H1 (cell line): ENCODE data around the gene FLNC. TPM values are rescaled to one million over a fixed set of nuclear protein-coding genes. Genes with fewer than 3 reads are reported as not detected.

Experiments
- CTCF ChIA-PET: fragments of 300-600 bp; sonication (Branson Sonifier 250); formaldehyde crosslinking; loops from one replicate; lab custom pipeline; 2021; ENCODE audit not compliant: partially characterized antibody; lab: Charles Lee
- POLR2A ChIA-PET: fragments of 300-600 bp; sonication (Branson Sonifier 250); formaldehyde crosslinking; loops from one replicate; lab custom pipeline; 2021; ENCODE audit warnings: inconsistent platforms; ENCODE audit not compliant: partially characterized antibody; lab: Charles Lee
- DNase-seq, 2 experiments: peaks; one replicate each; pipeline versions ENCODE4 v3.0.0 to v3.0.0-alpha.2; 2010 to 2022; ENCODE audit warnings: low spot score in 2 of 2, low read depth in 1 of 2, mixed read lengths in 1 of 2
- FAIRE-seq: peaks from 2 replicates; lab custom pipeline; 2011; peaks lifted over from hg19 to GRCh38; lab: Jason Lieb, UNC
- H2AFZ ChIP-seq: 2 replicates; pipeline ENCODE4 v1.8.1; 2012; ENCODE audit warnings: low read length, inconsistent platforms
- H2AK5ac ChIP-seq: 2 replicates; pipeline ENCODE4 v1.6.1; 2013; ENCODE audit warnings: low read depth, low read length
- H2BK120ac ChIP-seq: replicated peaks from 2 replicates; pipeline ENCODE3; 2013; ENCODE audit warnings: low read depth, low read length, inconsistent platforms
- H2BK12ac ChIP-seq: 2 replicates; pipeline ENCODE4 v1.6.1; 2013; ENCODE audit warnings: low read depth, low read length
- H2BK15ac ChIP-seq: 2 replicates; pipeline ENCODE4 v1.6.1; 2013; ENCODE audit warnings: low read length
- H2BK20ac ChIP-seq: 2 replicates; pipeline ENCODE4 v1.6.1; 2013; ENCODE audit warnings: low read length
- H2BK5ac ChIP-seq: 2 replicates; pipeline ENCODE4 v1.6.1; 2013; ENCODE audit warnings: low read depth, low read length
- H3K14ac ChIP-seq: 2 replicates; pipeline ENCODE4 v1.6.1; 2013; ENCODE audit warnings: inconsistent platforms; ENCODE audit not compliant: insufficient read length
- H3K18ac ChIP-seq: 2 replicates; pipeline ENCODE4 v1.6.1; 2013; ENCODE audit warnings: low read length; ENCODE audit errors: extremely low read depth
- H3K23ac ChIP-seq: 2 replicates; pipeline ENCODE4 v1.6.1; 2013; ENCODE audit warnings: inconsistent platforms; ENCODE audit not compliant: insufficient read length
- H3K23me2 ChIP-seq: 2 replicates; pipeline ENCODE4 v1.6.1; 2013; ENCODE audit warnings: low read depth, low read length
- H3K27ac ChIP-seq: 2 replicates; pipeline ENCODE4 v1.6.1; 2011; ENCODE audit warnings: low read depth, low read length, inconsistent platforms
- H3K27me3 ChIP-seq, 4 experiments: replicated peaks in 1 of 4; 1 replicate in 1 of 4; 2 replicates in 3 of 4; pipeline versions ENCODE4 v1.6.1 to v1.8.1; 2011 to 2013; ENCODE audit warnings: low read length in 3 of 4, mild to moderate bottlenecking in 3 of 4, inconsistent platforms in 2 of 4, mixed read lengths in 2 of 4, moderate library complexity in 1 of 4; ENCODE audit not compliant: control insufficient read depth in 3 of 4, insufficient read depth in 3 of 4; ENCODE audit errors: extremely low read depth in 1 of 4
- H3K36me3 ChIP-seq, 4 experiments: 2 replicates each; pipeline versions ENCODE4 v1.6.1 to v1.8.1; 2011 to 2013; ENCODE audit warnings: mild to moderate bottlenecking in 4 of 4, low read length in 3 of 4, moderate library complexity in 2 of 4, control low read depth in 1 of 4, inconsistent platforms in 1 of 4; ENCODE audit not compliant: insufficient read depth in 4 of 4, control insufficient read depth in 2 of 4
- H3K4ac ChIP-seq: replicated peaks from 2 replicates; pipeline ENCODE3; 2013; ENCODE audit warnings: low read length, low read depth, mixed read lengths, inconsistent platforms; ENCODE audit not compliant: insufficient read length
- H3K4me1 ChIP-seq, 4 experiments: replicated peaks in 1 of 4; 1 replicate in 1 of 4; 2 replicates in 3 of 4; pipeline versions ENCODE4 v1.6.1 to v1.8.1; 2011 to 2013; ENCODE audit warnings: low read length in 3 of 4, inconsistent platforms in 2 of 4, mixed read lengths in 1 of 4; ENCODE audit not compliant: insufficient read depth in 4 of 4, control insufficient read depth in 3 of 4
- H3K4me2 ChIP-seq, 2 experiments: 2 replicates each; pipeline versions ENCODE4 v1.6.1 to v1.8.1; 2011 to 2013; ENCODE audit warnings: low read depth in 2 of 2, low read length in 2 of 2, control low read depth in 1 of 2, inconsistent platforms in 1 of 2, mild to moderate bottlenecking in 1 of 2; ENCODE audit not compliant: insufficient read depth in 1 of 2
- H3K4me3 ChIP-seq, 4 experiments: fragments of 200-600, 300-600 bp in 1 of 4; sonication (generic), shearing (Covaris generic), sonication (Bioruptor Twin) in 1 of 4; 2 replicates each; pipeline versions ENCODE4 v1.5.1 to v1.8.1; 2011 to 2016; ENCODE audit warnings: low read length in 4 of 4, low read depth in 3 of 4, control low read depth in 2 of 4, inconsistent platforms in 2 of 4, mild to moderate bottlenecking in 2 of 4, mixed read lengths in 1 of 4, moderate library complexity in 1 of 4; ENCODE audit not compliant: insufficient read depth in 2 of 4; ENCODE audit errors: extremely low read depth in 1 of 4
- H3K56ac ChIP-seq: replicated peaks from 2 replicates; pipeline ENCODE3; 2013; ENCODE audit warnings: low read depth, mild to moderate bottlenecking, mixed read lengths, low read length, inconsistent platforms; ENCODE audit not compliant: insufficient read length
- H3K79me1 ChIP-seq: 2 replicates; pipeline ENCODE4 v1.6.1; 2013; ENCODE audit warnings: low read depth, low read length, control low read depth
- H3K79me2 ChIP-seq, 2 experiments: 2 replicates each; pipeline versions ENCODE4 v1.6.1 to v1.8.1; 2012 to 2013; ENCODE audit warnings: low read length in 2 of 2, mild to moderate bottlenecking in 2 of 2, inconsistent platforms in 1 of 2; ENCODE audit not compliant: insufficient read depth in 2 of 2, control insufficient read depth in 1 of 2
- H3K9ac ChIP-seq, 4 experiments: replicated peaks in 1 of 4; 1 replicate in 1 of 4; 2 replicates in 3 of 4; pipeline versions ENCODE4 v1.6.1 to v1.8.1; 2011 to 2013; ENCODE audit warnings: low read depth in 3 of 4, low read length in 3 of 4, control low read depth in 2 of 4, mild to moderate bottlenecking in 2 of 4, moderate library complexity in 2 of 4, inconsistent platforms in 1 of 4; ENCODE audit errors: extremely low read depth in 1 of 4
- H3K9me3 ChIP-seq, 2 experiments: 2 replicates each; pipeline versions ENCODE4 v1.6.1 to v1.8.1; 2012 to 2013; ENCODE audit warnings: mild to moderate bottlenecking in 2 of 2, moderate library complexity in 2 of 2, control low read depth in 1 of 2, inconsistent platforms in 1 of 2, low read depth in 1 of 2, low read length in 1 of 2, mixed read lengths in 1 of 2; ENCODE audit not compliant: insufficient read depth in 2 of 2
- H4K20me1 ChIP-seq, 2 experiments: replicated peaks in 1 of 2; 2 replicates each; pipeline versions ENCODE3 to v1.8.1; 2011 to 2013; ENCODE audit warnings: inconsistent platforms in 2 of 2, low read length in 2 of 2, mild to moderate bottlenecking in 1 of 2; ENCODE audit not compliant: insufficient read depth in 2 of 2, control insufficient read depth in 1 of 2
- H4K5ac ChIP-seq: 2 replicates; pipeline ENCODE4 v1.6.1; 2013; ENCODE audit warnings: low read length, low read depth, mixed read lengths, inconsistent platforms; ENCODE audit not compliant: insufficient read length
- H4K8ac ChIP-seq: 2 replicates; pipeline ENCODE4 v1.8.0; 2013; ENCODE audit warnings: mild to moderate bottlenecking, moderate library complexity, low read length, inconsistent platforms; ENCODE audit not compliant: insufficient read depth; ENCODE audit errors: extremely low read depth
- H4K91ac ChIP-seq: replicated peaks from 2 replicates; pipeline ENCODE3; 2013; ENCODE audit warnings: low read length, mixed read lengths, inconsistent platforms; ENCODE audit not compliant: insufficient read length
- CREB1 ChIP-seq: IDR thresholded peaks from 2 replicates; pipeline ENCODE4 v1.6.1; 2012; ENCODE audit warnings: inconsistent platforms
- CTCF ChIP-seq, 3 experiments: IDR thresholded peaks; 1 replicate in 2 of 3; 2 replicates in 1 of 3; pipeline versions ENCODE4 v1.5.1 to v1.6.1; 2011; ENCODE audit warnings: low read length in 3 of 3, mild to moderate bottlenecking in 3 of 3, inconsistent platforms in 2 of 3, low read depth in 1 of 3, moderate library complexity in 1 of 3; ENCODE audit not compliant: insufficient read depth in 1 of 3; ENCODE audit errors: control extremely low read depth in 1 of 3
- E2F6 ChIP-seq: IDR thresholded peaks from 2 replicates; pipeline ENCODE4 v1.6.1; 2012; ENCODE audit warnings: inconsistent platforms
- KDM4A ChIP-seq: IDR thresholded peaks from one replicate; pipeline ENCODE4 v1.7.1; 2012; ENCODE audit warnings: low read depth, mild to moderate bottlenecking, moderate library complexity, low read length, inconsistent platforms; ENCODE audit not compliant: severe bottlenecking
- MAX ChIP-seq: IDR thresholded peaks from 2 replicates; pipeline ENCODE4 v1.6.1; 2012; ENCODE audit warnings: inconsistent platforms
- RBBP5 ChIP-seq: IDR thresholded peaks from 2 replicates; pipeline ENCODE4 v1.7.1; 2012; ENCODE audit warnings: low read depth, mild to moderate bottlenecking, inconsistent platforms, low read length, moderate library complexity, borderline replicate concordance
- SRF ChIP-seq: IDR thresholded peaks from 2 replicates; pipeline ENCODE4 v1.6.1; 2011; ENCODE audit warnings: mild to moderate bottlenecking, low read depth, low read length, moderate library complexity
- WGBS, 2 experiments: shearing (Covaris generic) in 1 of 2; methylation state at CpG; one replicate each; pipeline versions ENCODE4 v1.1.6 to v1.1.7; 2013 to 2015; ENCODE audit warnings: low lambda C conversion rate in 2 of 2, mixed read lengths in 2 of 2, inconsistent platforms in 1 of 2, low coverage in 1 of 2, missing lambda C conversion rate in 1 of 2; ENCODE audit not compliant: insufficient replicate concordance in 2 of 2, insufficient coverage in 1 of 2, insufficient read length in 1 of 2; ENCODE audit errors: extremely low coverage in 1 of 2, missing lambda C conversion rate in 1 of 2; 5-methylcytosine and 5-hydroxymethylcytosine counted together
- polyA plus RNA-seq, 7 experiments: library from polyadenylated mRNA; depleted of rRNA in 3 of 7; stranded (reverse) in 5 of 7; unstranded in 2 of 7; fragments of >200 nt in 5 of 7; fragments of 200-250 nt in 2 of 7; gene quantifications; 1 replicate in 5 of 7; 2 replicates in 1 of 7; 4 replicates in 1 of 7; pipeline versions ENCODE4 v1.2.1 to v1.2.3, GENCODE V29; 2011 to 2013; ENCODE audit warnings: missing spikeins in 2 of 7, mixed read lengths in 2 of 7
- total RNA-seq: library from RNA; stranded (reverse); fragmentation: NEBNext Ultra II Directional; extraction: Animal tissue kit (Norgen Biotek cat#: 25700); gene quantifications from 2 replicates; pipeline ENCODE4 v1.2.1, GENCODE V29; 2021

Gene FLNC
- total and polyA plus RNA-seq, 2 of the 8 experiments (the other 6 are each of a cell fraction or from before 2014, with no cell fraction given): 1.9 to 10.7 TPM

GRCh38 chr7:128891110-128891941, 61.1 kb downstream of the FLNC start:
- peak overlapping the region; percentile 7; the same call in 1 of the 2 replicates for H2AFZ ChIP-seq
- TF ChIP-seq CREB1 (peak; percentile 54), RBBP5 (peak; percentile 2; the same call in 1 of the 2 replicates), CTCF (IDR thresholded peaks at IDR 0.05; ENCODE audit: control extremely low read depth in 1 of 3, insufficient read depth in 1 of 3, low read depth in 1 of 3, low read length in 3 of 3) (peak in 1 of 3 experiments; percentile 28; a peak in 1 of 4 replicates), KDM4A (peak; percentile 85), SRF (no peak), MAX (peak; percentile 62; the same call in 1 of the 2 replicates), E2F6 (peak; percentile 62)

More at GRCh38 chr7:128891110-128891941, 61.1 kb downstream of the FLNC start:
- no peaks in the 10 kb centered on the region for H3K79me2 ChIP-seq
- peak overlapping the region; percentile 47 for H2BK120ac ChIP-seq
- H2BK20ac ChIP-seq: 0 out of 2 replicates have a peak overlapping the region, but pooled peaks have one; percentile 72
- peak overlapping the region; percentile 28 to 66 (median 40) for H3K4me3 ChIP-seq
- H2AK5ac ChIP-seq: no peak overlapping the region; the same call in 1 of the 2 replicates
- no peak overlapping the region for H3K4ac ChIP-seq
- ChIA-PET CTCF (interaction anchor here (0.6 to 2.5 kb wide), 3 partner anchors 10 to 174 kb away, joined by 3 to 8 read pairs (median 3); no protein-coding TSS in a partner anchor), POLR2A (no interaction called here)
- no peak overlapping the region for H2BK5ac ChIP-seq
- peak overlapping the region; percentile 94 for H2BK15ac ChIP-seq
- DNase-seq (peak in 1 of 2 experiments; percentile 77), FAIRE-seq (no peak)
- peaks cover 0 to 13% of the 10 kb centered on the region in 2 experiments for H4K20me1 ChIP-seq
- no peak overlapping the region for H3K27ac ChIP-seq
- H3K36me3 ChIP-seq: no peaks in the 10 kb centered on the region
- H3K23me2 ChIP-seq: peaks cover 20% of the 10 kb centered on the region; the same call in 1 of the 2 replicates
- H3K18ac ChIP-seq: peak overlapping the region; percentile 60
- no peak overlapping the region for H4K91ac ChIP-seq
- no peak overlapping the region for H3K14ac ChIP-seq
- H4K5ac ChIP-seq: no peak overlapping the region
- 0 out of 2 replicates have a peak, but pooled peaks cover 7% of the 10 kb centered on the region for H3K79me1 ChIP-seq
- H3K4me1 ChIP-seq: peaks cover 0 to 19% (median 12%) of the 10 kb centered on the region in 4 experiments; a peak in 5 of 7 replicates
- WGBS, 2 experiments: 44% methylated on average over 13 of the region's 41 CpGs; no CpG with 5 or more reads in 1 of the 2 experiments
- H3K56ac ChIP-seq: no peak overlapping the region
- H3K27me3 ChIP-seq: peaks cover 0 to 7% (median 4%) of the 10 kb centered on the region in 4 experiments; a peak in 4 of 7 replicates
- peak overlapping the region; percentile 84; the same call in 1 of the 2 replicates for H4K8ac ChIP-seq
- H2BK12ac ChIP-seq: peak overlapping the region; percentile 39; the same call in 1 of the 2 replicates
- H3K23ac ChIP-seq: no peak overlapping the region
- no peak overlapping the region for H3K9ac ChIP-seq
- H3K9me3 ChIP-seq: no peaks in the 10 kb centered on the region
- peak overlapping the region; percentile 30 to 83 for H3K4me2 ChIP-seq
